ENCODE results near the gene TMCC2. TPM values are rescaled to one million over a fixed set of nuclear protein-coding genes. Genes with fewer than 3 reads are reported as not detected.

Gene TMCC2
- total RNA-seq, 2 experiments from 2014 or later = 2.6 to 2.7 TPM

GRCh38 chr1:205261946-205262691 lies 34.4 kb downstream of the TMCC2 start:
- no peaks in the 10 kb centered on the region for H3K9me3 Mint-ChIP-seq (ENCODE audit: insufficient read depth)
- H3K4me1 Mint-ChIP-seq (ENCODE audit: low read depth) = peaks cover 24% of the 10 kb centered on the region
- CTCF ChIA-PET = interaction anchor here (0.5 to 22.7 kb wide), 12 partner anchors 8 to 273 kb away, joined by 3 to 509 read pairs (median 6); partner anchors contain the start of gene TMCC2
- H3K36me3 Mint-ChIP-seq (ENCODE audit: low read depth) = no peaks in the 10 kb centered on the region
- POLR2A ChIA-PET = interaction anchor here (1.4 kb wide), 1 partner anchor 10 kb away, joined by 3 read pairs; no protein-coding TSS in a partner anchor
- no peak overlapping the region for H3K4me3 Mint-ChIP-seq
- H3K27me3 Mint-ChIP-seq (ENCODE audit: low read depth) = peaks cover 2% of the 10 kb centered on the region
- no peak overlapping the region for H3K27ac Mint-ChIP-seq
- DNase-seq (no peak), ATAC-seq (no peak)

DNA sequence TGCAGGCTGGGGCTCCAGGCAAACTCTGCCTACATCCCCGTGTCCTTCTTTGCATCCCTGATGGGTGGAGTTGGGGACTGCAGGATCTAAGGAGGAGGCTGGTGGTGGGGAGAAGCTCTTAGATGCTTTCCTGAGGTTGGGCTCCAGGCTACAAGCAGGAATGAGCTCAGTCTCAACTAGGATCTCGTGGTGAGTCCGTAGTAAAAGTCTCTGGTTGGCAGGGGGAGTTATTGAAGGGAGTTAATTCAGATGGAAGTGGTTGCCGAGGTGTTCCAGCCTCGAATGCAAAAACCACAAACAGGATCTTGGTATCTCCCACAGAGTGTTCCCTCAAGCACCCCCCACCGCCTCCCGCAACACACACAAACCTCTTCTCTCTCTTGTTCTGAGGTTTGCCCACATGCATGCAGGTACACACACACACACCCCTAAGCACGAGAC lies 35.0 kb downstream of the TMCC2 start:
- no peak overlapping the region for H3K27ac Mint-ChIP-seq
- peaks cover 24% of the 10 kb centered on the region for H3K4me1 Mint-ChIP-seq (ENCODE audit: low read depth)
- no peaks in the 10 kb centered on the region for H3K36me3 Mint-ChIP-seq (ENCODE audit: low read depth)
- H3K27me3 Mint-ChIP-seq (ENCODE audit: low read depth) = peaks cover 1% of the 10 kb centered on the region
- ChIA-PET CTCF (interaction anchor here (0.5 to 22.7 kb wide), 10 partner anchors 9 to 274 kb away, joined by 3 to 509 read pairs (median 6); partner anchors contain the start of gene TMCC2), POLR2A (interaction anchor here (1.4 kb wide), 1 partner anchor 11 kb away, joined by 3 read pairs; no protein-coding TSS in a partner anchor)
- ATAC-seq (no peak), DNase-seq (no peak)
- H3K4me3 Mint-ChIP-seq = no peak overlapping the region
- H3K9me3 Mint-ChIP-seq (ENCODE audit: insufficient read depth) = no peaks in the 10 kb centered on the region

GRCh38 chr1:205263580-205264190 lies 35.9 kb downstream of the TMCC2 start:
- ChIA-PET CTCF (interaction anchor here (0.7 to 22.7 kb wide), 4 partner anchors 8 to 61 kb away, joined by 5 to 509 read pairs (median 33); partner anchors contain the start of gene TMCC2), POLR2A (no interaction called here)
- H3K9me3 Mint-ChIP-seq (ENCODE audit: insufficient read depth) = no peaks in the 10 kb centered on the region
- H3K27ac Mint-ChIP-seq = no peak overlapping the region
- ATAC-seq = no peak
- H3K27me3 Mint-ChIP-seq (ENCODE audit: low read depth) = no peaks in the 10 kb centered on the region
- no peak for DNase-seq
- no peak overlapping the region for H3K4me3 Mint-ChIP-seq
- peaks cover 24% of the 10 kb centered on the region for H3K4me1 Mint-ChIP-seq (ENCODE audit: low read depth)
- H3K36me3 Mint-ChIP-seq (ENCODE audit: low read depth) = no peaks in the 10 kb centered on the region

DNA sequence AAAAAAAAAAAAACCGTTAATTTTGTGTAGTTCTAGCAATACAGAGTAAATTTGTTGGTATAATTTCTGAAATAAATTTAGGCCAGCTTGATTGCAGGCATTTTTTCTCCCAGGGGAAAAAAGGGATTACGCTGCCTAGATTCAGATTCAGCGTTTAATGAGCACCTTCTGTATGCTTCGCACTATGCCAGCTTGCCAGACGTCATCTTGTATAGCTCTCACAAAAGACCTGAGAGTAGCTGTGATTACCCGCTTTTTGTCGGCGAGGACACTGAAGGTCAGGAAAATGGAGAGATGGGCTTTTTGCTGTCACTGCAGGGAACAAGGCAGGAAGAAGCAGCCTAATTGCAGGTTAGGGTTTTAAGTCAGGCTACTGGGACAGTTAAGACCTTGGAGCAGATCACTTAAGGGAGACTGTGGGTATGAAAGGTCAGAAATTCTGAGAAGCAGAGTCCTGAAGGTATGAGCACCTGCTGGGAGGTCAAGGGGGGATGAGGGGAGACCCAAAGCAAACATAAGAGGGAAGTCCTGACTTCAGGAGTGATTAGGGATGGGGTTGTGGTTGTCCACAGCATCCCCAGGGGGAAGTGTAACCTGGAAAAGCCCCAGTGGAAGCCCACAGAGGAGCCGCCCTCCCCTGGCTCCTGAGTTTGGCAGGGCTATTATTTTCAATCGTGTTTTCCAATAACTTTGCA lies 39.0 kb downstream of the TMCC2 start:
- POLR2A ChIA-PET = interaction anchor here (1.4 kb wide), 1 partner anchor 10 kb away, joined by 3 read pairs; no protein-coding TSS in a partner anchor
- no peak overlapping the region for H3K4me3 Mint-ChIP-seq
- H3K9me3 Mint-ChIP-seq (ENCODE audit: insufficient read depth) = no peaks in the 10 kb centered on the region
- CTCF ChIA-PET = interaction anchor here (3.4 kb wide), 1 partner anchor 58 kb away, joined by 15 read pairs; no protein-coding TSS in a partner anchor
- H3K27me3 Mint-ChIP-seq (ENCODE audit: low read depth) = no peaks in the 10 kb centered on the region
- H3K27ac Mint-ChIP-seq = no peak overlapping the region
- H3K4me1 Mint-ChIP-seq (ENCODE audit: low read depth) = peaks cover 20% of the 10 kb centered on the region
- DNase-seq (no peak), ATAC-seq (no peak)
- no peaks in the 10 kb centered on the region for H3K36me3 Mint-ChIP-seq (ENCODE audit: low read depth)

GRCh38 chr1:205267306-205267902 lies 39.7 kb downstream of the TMCC2 start:
- POLR2A ChIA-PET = no interaction called here
- CTCF ChIA-PET = interaction anchor here (1.2 kb wide), 1 partner anchor 58 kb away, joined by 5 read pairs; no protein-coding TSS in a partner anchor
- Mint-ChIP-seq H3K36me3 (ENCODE audit: low read depth) (no peaks in the 10 kb centered on the region), H3K27ac (no peak overlapping the region), H3K4me1 (ENCODE audit: low read depth) (peaks cover 15% of the 10 kb centered on the region), H3K27me3 (ENCODE audit: low read depth) (no peaks in the 10 kb centered on the region), H3K9me3 (ENCODE audit: insufficient read depth) (no peaks in the 10 kb centered on the region), H3K4me3 (no peak overlapping the region)
- DNase-seq (no peak), ATAC-seq (no peak)

GRCh38 chr1:205268846-205269680 lies 41.3 kb downstream of the TMCC2 start:
- POLR2A ChIA-PET = interaction anchor here (1.0 kb wide), 1 partner anchor 45 kb away, joined by 3 read pairs; no protein-coding TSS in a partner anchor
- H3K4me1 Mint-ChIP-seq (ENCODE audit: low read depth) = peaks cover 11% of the 10 kb centered on the region

GRCh38 chr1:205269711-205270110 lies 42.0 kb downstream of the TMCC2 start:
- no peak for ATAC-seq
- no peak for DNase-seq
- H3K27me3 Mint-ChIP-seq (ENCODE audit: low read depth) = no peaks in the 10 kb centered on the region
- ChIA-PET POLR2A (interaction anchor here (1.0 kb wide), 1 partner anchor 44 kb away, joined by 3 read pairs; no protein-coding TSS in a partner anchor), CTCF (interaction anchor here (1.0 to 31.0 kb wide), 6 partner anchors 8 to 84 kb away, joined by 4 to 1266 read pairs (median 41); partner anchors contain the start of gene NUAK2)
- H3K4me3 Mint-ChIP-seq = no peak overlapping the region
- H3K36me3 Mint-ChIP-seq (ENCODE audit: low read depth) = no peaks in the 10 kb centered on the region
- H3K9me3 Mint-ChIP-seq (ENCODE audit: insufficient read depth) = no peaks in the 10 kb centered on the region
- H3K27ac Mint-ChIP-seq = no peak overlapping the region
- H3K4me1 Mint-ChIP-seq (ENCODE audit: low read depth) = peaks cover 14% of the 10 kb centered on the region

More at GRCh38 chr1:205268846-205269680, 41.3 kb downstream of the TMCC2 start:
- ATAC-seq = no peak
- Mint-ChIP-seq H3K4me3 (no peak overlapping the region), H3K27me3 (ENCODE audit: low read depth) (no peaks in the 10 kb centered on the region), H3K36me3 (ENCODE audit: low read depth) (no peaks in the 10 kb centered on the region), H3K27ac (no peak overlapping the region), H3K9me3 (ENCODE audit: insufficient read depth) (no peaks in the 10 kb centered on the region)
- CTCF ChIA-PET = interaction anchor here (0.7 to 31.0 kb wide), 4 partner anchors 7 to 56 kb away, joined by 3 to 1266 read pairs (median 28); partner anchors contain the start of gene NUAK2
- no peak for DNase-seq

DNA sequence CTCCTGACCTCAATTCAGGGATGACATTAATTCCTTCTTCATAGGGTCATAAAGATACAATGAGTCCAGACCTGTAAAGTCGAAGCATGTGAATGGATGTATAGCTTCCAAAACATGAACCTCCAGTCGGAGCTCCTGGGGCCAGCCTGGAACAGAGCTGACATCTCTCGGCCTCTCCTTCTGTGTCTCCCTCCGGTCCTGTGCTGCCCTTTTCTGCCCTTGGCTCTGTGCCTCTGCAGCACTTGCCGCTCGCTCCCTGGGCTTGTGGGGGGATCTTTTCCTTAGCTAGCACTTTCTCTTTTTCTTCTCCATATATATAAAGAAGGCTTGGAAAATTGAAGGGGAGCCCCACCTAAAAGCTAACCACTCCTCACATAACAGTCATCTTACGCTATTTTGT lies 42.5 kb downstream of the TMCC2 start:
- Mint-ChIP-seq H3K9me3 (ENCODE audit: insufficient read depth) (no peaks in the 10 kb centered on the region), H3K4me1 (ENCODE audit: low read depth) (peaks cover 14% of the 10 kb centered on the region), H3K36me3 (ENCODE audit: low read depth) (no peaks in the 10 kb centered on the region), H3K27ac (no peak overlapping the region), H3K27me3 (ENCODE audit: low read depth) (no peaks in the 10 kb centered on the region), H3K4me3 (no peak overlapping the region)
- POLR2A ChIA-PET = no interaction called here
- CTCF ChIA-PET = interaction anchor here (0.7 to 31.0 kb wide), 10 partner anchors 9 to 254 kb away, joined by 3 to 1266 read pairs (median 24); partner anchors contain the start of gene NUAK2
- DNase-seq (no peak), ATAC-seq (no peak)

GRCh38 chr1:205270764-205271163 lies 43.0 kb downstream of the TMCC2 start:
- POLR2A ChIA-PET = interaction anchor here (0.6 kb wide), 1 partner anchor 14 kb away, joined by 3 read pairs; no protein-coding TSS in a partner anchor
- CTCF ChIA-PET = interaction anchor here (0.7 to 31.0 kb wide), 11 partner anchors 9 to 253 kb away, joined by 3 to 1266 read pairs (median 18); partner anchors contain the start of gene NUAK2
- DNase-seq (no peak), ATAC-seq (no peak)
- Mint-ChIP-seq H3K36me3 (ENCODE audit: low read depth) (no peaks in the 10 kb centered on the region), H3K4me1 (ENCODE audit: low read depth) (peaks cover 17% of the 10 kb centered on the region), H3K4me3 (no peak overlapping the region), H3K9me3 (ENCODE audit: insufficient read depth) (no peaks in the 10 kb centered on the region), H3K27me3 (ENCODE audit: low read depth) (peaks cover 2% of the 10 kb centered on the region), H3K27ac (no peak overlapping the region)

DNA sequence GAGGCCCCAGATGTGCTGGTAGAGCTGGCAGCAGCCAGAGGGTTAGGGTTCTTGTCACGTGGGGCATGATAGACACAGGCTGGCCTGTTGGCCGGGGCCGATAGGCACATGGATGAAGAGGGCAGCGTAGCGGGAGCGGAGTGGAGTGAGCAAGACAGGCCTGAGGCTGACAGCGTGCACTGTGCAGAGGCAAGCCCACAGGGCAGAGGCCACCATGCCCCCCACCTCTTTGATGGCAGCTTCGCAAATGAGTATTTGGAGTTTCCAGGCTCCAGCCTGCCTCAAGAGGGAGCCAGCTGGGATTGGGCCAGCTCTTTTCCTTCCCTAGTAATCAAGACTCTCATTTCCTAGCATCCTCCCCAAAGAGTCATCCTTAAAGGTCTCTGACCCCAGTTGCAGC lies 43.5 kb downstream of the TMCC2 start:
- ChIA-PET POLR2A (interaction anchor here (0.6 kb wide), 1 partner anchor 13 kb away, joined by 3 read pairs; no protein-coding TSS in a partner anchor), CTCF (interaction anchor here (0.7 to 31.0 kb wide), 12 partner anchors 10 to 253 kb away, joined by 3 to 1266 read pairs (median 12); partner anchors contain the start of gene NUAK2)
- Mint-ChIP-seq H3K9me3 (ENCODE audit: insufficient read depth) (no peaks in the 10 kb centered on the region), H3K4me3 (no peak overlapping the region), H3K27me3 (ENCODE audit: low read depth) (peaks cover 2% of the 10 kb centered on the region), H3K4me1 (ENCODE audit: low read depth) (peaks cover 17% of the 10 kb centered on the region), H3K36me3 (ENCODE audit: low read depth) (no peaks in the 10 kb centered on the region), H3K27ac (no peak overlapping the region)
- DNase-seq (no peak), ATAC-seq (no peak)
